AG08395 (cell line): Measurements from ENCODE around the gene TATDN3.
"Not testable (repeated sequence)": the region's sequence is repeated elsewhere in the genome, so short reads cannot be mapped to it uniquely, and the experiment has no call there.

Experiments used
- DNase-seq: peaks from one replicate; pipeline ENCODE4 v3.0.0; 2012; ENCODE audit warnings: mixed read lengths, low spot score

TATDN3 gene

DNA sequence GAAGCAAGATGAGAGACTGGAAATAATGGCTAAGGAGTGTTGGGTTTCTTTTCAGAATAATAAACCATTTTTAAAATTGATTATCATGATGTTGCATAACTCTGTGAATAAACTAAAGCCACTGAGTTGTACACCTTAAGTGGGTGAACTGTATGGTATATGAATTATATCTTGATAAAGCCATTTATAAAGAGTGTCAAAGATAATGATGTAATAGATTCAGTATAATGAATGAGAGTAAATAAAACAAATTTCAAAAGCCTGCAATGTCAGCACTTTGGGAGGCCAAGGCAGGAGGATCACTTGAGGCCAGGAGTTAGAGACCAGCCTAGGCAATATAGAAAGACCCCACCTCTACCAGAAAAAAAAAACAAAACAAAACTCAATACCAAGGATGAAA, 16.5 kb upstream of the TATDN3 start:
- no peak for DNase-seq

DNA sequence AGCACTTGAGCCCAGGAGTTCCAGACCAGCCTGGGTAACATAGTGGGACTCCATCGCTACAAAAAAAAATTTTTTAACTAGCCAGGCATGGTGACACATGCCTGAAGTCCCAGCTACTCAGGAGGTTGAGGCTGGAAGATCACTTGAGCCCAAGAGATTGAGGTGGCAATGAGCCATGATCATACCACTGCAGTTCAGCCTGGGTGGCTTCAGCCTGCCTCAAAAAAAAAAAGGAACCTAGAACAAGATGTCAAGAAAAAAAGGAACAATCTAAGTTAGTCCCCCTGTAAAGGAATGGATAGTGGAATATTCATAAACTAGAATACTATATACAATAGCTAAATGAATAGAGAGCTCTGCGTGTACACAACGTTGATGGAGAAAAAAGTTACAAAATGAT, 14.5 kb upstream of the TATDN3 start:
- DNase-seq, result no peak

DNA sequence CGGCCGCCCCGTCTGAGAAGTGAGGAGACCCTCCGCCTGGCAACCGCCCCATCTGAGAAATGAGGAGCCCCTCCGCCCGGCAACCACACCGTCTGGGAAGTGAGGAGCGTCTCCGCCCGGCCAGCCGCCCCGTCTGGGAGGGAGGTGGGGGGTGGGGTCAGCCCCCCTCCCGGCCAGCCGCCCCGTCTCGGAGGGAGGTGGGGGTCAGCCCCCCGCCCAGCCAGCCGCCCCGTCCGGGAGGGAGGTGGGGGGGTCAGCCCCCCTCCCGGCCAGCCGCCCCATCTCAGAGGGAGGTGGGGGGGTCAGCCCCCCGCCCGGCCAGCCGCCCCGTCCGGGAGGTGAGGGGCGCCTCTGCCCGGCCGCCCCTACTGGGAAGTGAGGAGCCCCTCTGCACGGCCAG, 12.6 kb upstream of the TATDN3 start:
- not testable (repeated sequence) for DNase-seq

DNA sequence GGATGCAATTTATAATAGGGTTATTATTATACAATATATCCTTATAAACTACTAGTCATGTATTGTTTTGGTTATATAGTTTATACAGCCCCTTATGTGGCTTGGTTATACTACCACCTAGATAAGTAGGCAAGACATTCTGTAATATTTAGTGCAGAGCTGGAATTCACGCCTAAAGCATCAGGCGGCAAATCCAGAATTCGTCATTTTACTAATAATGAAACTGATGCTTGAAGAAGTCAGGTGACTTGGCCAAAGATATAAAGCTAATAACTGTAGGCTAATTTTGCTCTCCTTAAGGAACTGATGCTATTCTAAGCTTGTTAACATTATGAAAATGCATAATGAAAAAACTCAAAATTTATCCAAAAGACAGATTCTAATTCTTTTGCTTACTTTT, 10.9 kb upstream of the TATDN3 start:
- no peak for DNase-seq

DNA sequence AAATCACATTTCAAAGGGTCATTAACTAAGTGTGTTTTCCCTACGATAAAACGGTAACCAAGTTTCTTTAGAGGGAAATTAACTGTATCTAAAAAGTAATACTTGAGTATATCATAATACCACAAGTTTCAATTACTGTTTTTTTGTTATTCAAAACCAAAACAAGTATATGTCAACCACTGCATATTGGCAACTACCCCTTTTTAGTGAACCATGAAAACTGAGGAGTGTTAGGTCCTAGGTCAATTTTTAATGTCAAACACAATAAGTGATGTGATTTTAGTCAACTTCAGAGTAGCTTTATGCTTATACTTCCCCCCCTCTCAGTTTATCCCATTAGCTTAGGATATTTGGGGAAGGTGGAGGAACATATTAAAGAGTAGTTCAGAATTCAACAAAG, 10.5 kb upstream of the TATDN3 start:
- DNase-seq, result no peak

DNA sequence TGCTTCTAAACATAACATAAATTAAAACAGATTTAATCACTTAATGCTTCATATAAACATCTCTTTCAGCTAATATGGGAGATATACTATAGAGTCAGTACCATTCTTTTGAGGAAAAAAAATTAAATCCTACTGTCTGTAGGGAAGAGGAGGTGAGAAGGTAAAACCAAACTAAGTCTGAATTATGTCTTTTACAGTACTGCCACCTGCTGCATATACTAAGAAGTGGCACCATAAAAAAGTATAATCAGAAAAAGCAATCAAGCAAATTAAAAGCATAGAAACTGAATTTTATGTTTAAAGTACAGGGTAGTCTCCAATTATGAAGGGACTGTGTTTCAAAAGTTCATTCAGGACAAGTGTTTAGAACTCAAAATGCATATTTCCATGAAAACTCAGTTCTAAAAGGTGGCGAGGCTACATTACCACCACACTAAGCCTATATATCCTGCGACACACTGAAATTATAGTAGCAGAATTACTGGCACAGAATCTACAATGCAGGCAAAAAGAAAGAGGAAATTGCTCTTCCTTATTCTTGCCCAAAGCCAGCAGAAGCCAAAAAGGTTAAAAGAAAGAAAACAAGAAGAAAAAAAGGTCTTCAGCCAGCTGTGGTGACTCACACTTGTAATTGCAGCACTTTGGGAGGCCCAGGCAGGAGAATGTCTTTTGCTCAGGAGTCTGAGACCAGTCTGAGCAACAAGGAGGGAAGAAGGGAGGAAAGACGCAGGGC, 9.1 kb upstream of the TATDN3 start:
- DNase-seq, result peak; percentile 22

DNA sequence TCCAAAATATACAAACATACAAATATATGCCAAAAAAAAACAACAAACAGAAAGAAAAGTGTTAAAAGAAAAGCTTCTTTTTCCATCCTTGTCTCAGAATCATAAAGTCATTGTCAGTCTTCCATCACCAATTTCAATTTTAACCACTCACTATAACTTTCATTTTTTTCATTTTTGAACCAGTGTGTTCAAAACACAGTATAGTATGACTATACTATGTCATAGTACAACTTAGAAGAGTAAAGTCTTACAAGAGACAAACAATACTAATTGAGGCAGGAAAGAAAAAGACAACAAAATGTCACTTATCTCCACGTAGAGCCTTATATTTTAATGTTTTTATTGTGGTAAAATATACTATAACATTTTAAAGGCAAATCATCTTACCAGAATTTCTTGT, 7.7 kb upstream of the TATDN3 start:
- no peak for DNase-seq

DNA sequence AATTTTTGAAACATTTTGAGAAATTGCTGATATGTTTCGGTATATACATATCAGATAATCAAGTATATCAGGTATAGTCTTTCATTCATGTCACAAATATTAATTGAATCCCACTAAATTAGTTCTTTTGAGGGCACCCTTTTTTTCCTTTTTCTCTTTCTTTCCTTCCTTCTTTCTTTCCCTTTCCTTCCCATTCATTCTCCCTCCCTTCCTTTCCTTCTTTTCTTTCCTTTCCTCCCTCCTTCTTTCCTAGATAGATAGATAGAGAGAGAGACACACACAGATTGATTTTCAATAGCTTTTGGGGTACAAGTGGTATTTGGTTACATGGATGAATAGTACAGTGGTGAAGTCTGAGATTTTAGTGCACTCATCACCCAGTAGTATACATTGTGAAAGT, 5.8 kb upstream of the TATDN3 start:
- DNase-seq, result no peak

DNA sequence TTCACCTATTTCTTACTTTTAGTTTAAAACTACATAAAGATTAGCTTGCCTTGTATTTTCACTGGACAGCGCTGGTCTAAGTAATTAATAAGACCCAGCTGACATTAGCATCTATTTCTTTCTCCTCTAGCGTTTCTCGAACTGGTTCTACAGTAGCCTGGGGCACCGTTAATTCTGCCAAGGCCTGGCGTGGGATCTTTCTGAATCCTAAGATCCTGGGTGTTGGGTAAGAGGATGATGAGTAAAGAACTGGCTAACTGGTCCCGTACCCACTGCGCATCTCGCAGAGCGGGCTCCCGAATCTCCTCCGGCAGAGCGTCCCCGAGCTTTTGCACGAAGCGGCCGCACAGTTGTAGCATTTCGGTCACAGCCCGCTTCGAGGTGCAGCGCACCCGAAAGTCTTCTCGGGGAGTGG, 426 bp upstream of the TATDN3 start:
- peak; percentile 85 for DNase-seq

DNA sequence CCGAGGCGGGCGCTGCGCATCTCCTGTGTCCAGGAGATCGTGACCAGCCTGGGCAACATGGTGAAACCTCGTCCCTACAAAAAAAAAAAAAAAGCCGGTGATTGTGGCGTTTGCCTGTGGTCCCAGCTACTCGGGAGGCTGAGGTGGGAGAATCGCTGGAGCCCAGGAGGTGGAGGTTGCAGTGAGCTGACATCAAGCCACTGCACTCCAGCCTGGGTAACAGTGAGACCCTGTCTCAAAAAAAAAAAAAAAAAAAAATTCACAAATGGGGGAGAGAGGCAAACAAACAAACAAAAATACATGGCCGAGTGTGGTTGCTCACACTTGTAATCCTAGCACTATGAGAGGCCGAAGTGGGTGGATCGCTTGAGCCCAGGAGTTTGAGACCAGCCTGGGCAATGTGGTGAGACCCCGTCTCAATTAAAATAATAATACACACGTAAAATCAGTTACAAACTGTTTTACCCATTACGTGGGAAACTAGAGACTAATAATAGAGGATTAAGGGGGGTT, 758 bp downstream of the TATDN3 start:
- no peak for DNase-seq

DNA sequence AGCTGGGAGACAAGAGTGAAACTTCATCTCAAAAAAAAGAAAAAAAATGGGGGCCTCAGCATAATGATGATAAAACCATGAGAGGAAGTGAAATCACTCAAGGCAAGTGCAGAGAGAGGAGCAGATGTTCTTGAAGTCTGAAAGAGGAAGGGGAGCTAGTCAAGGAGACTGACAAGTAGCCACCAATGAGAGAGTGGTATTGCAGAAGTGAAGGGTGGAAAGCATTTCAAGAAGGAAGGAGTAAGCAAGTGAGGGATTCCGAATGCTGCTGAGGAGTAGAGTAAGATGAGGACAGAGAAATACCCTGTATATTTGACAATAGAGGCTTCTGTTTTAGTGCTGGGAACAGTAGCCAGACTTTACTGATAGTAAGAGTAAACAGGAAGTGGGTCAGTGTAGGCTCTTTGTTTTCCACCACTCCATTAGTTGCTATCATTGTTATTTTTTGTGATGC, 2.9 kb downstream of the TATDN3 start:
- DNase-seq, result no peak

DNA sequence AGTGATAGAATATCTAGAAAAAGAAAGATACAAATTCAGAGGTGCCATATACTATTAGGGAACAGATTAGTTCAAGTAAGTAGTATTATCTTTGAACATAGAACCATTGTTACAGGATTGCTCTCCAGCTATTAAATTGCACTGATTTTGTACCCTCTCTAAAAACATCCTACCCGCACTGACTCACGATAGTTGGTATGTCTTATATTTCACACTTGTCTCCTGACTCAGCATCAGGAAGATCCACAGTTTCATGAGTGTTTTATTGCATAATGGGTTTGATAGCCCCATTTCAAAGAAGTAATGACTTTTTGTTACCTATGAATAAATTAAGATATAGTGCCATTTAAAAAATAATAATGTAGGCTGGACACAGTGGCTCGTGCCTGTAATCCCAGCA, 6.0 kb downstream of the TATDN3 start:
- DNase-seq, result peak; percentile 7

DNA sequence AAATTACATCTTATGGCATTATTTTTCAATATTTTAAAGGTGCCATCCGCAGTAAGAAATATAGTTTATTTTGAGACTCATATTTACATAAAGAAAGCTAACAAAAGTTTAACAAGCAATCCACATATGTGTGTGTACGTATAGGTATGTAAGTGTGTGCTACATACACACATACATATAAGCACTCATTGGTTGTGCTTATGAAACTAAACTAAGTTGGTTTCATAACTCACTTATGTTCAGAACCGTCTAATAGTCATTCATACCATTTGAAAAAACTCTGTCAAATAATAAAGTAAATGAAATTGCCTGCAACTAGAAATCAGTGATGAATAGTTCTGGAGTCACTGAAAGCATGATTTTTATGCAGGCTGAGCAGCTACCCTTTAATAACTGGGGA, 14.1 kb downstream of the TATDN3 start:
- no peak for DNase-seq

DNA sequence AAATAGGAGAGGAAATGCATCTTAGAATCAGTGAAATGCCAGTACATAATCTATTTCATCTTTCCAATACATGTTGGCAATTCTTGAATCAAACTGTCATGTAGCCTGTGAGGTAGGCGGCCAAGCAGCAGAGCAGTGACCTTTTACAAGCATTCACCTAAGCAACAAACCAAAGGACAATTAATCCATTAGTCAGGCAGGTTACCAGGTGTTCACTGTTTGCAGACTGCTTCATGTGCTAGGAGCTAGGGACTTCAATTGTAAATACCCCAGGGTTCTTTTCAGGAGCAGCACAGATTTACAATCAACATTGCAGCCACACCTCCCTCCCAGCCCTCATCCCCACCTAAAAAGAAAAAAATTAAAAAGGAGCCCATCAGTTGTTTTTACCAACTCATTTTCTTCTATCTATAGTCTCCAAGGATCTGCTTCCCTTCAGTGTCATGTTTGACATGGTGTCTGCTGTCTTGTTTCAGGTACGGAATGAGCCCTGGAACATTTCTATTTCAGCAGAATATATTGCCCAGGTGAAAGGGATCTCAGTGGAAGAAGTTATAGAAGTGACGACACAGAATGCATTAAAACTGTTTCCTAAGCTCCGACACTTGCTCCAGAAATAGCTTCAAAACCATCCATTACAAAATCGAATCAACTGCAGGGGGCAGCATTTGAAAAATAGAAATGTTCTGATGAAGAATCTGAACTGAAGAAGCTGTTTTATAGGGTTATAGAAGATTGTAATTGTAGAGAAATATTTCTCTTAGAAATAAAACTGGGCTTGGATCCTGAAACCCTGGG, 23.0 kb downstream of the TATDN3 start:
- peak; percentile 7 for DNase-seq

DNA sequence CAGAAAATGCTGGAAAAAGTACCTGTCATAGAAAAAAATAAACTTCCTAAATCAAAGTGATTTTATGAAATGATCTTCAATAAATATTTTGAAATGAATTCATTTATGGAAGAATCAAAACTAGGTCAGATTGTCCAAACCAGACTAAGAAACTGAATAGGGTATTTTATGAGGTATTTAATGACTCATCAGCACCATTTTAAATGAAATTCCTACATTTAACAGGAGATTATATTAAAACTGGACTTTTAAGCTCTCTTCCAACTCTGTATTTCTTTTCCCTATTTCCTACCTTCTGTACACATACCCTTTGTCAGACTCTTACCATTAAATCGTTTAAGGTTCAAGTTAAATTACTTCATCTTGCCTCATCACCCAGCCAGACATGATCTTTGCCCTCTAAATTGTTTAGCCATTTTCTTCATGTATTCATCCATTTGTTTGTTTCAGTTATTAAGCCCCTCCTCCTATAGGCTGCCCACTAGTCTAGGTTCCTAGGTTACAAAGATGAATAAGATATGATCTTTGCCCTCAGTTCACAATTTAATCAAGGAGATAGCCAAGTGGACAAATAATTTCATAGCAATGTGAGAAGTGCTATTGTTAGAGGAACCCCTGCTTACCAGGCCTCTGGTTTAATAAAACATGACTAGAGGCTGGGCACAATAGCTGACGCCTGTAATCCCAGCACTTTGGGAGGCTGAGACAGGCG, 25.0 kb downstream of the TATDN3 start:
- DNase-seq, result no peak

DNA sequence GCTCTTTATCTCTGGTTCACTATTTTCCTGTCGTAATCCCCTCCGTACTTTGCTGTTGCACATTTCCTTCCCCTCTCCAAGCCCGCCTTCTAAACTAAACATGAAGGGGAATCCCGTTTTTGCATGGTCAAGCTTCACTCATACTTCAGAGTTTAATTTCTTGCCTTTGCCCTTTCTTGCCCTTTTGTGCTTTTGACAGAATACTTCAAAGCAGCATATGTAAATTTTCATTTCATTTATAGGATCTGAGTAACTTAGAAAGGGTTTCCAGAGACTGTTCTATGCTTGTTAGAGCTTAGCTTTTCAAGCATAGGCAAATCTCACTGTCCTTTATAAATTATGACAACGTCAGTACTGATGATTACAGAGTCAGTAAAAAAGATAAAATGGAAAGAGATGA, 28.0 kb downstream of the TATDN3 start:
- no peak for DNase-seq

DNA sequence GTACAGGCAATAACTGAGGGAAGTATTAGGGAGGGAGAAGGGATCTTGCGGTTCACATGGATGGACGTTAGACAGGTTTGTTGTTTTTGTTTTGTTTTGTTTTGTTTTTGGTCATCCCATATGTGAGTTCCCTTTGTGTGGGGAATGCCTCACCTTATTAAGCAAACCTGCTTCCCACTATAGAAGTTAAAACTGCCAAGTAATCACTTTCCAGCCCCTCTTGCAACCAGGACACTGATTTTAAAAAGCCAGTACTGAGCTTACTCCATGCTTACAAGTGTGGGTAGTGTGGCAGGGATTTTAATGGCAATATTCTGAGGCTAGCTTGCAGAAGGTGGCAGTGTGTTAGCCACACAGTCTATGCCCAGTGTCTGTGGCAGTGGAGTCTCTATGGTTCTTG, 29.3 kb downstream of the TATDN3 start:
- no peak for DNase-seq

DNA sequence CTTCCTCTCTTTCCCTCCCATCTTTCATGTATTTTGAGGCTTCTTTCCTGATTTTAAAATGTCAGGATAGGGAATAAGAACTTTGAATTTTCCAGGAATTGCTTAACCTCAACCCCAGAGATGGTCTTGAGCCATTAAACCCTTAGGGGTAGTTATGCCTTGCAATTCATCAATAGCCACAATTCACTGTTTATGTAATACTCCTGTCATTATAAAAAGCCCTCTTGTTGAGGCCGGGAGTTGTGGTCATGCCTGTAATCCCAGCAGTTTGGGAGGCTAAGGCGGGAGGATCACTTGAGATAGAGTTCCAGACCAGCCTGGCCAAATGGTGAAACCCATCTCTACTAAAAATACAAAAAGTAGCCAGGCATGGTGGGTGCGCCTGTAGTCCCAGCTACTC, 31.3 kb downstream of the TATDN3 start:
- no peak for DNase-seq

DNA sequence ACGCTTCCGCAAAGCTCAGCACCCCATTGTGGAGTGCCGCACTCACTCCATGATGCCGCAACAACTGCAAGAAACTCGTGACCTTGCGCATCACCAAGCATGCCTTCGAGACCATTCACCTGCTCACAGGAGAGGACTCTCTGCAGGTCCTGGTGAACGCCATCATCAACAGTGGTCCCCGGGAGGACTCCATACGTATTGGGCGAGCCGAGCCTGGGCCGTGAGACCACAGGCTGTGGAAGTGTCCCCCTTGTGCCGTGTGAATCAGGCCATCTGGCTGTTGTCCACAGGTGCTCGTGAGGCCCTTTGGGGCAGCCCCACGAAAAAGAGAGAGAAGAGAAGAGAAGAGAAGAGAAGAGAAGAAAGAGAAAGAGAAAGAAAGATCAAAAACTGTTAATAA, 32.5 kb downstream of the TATDN3 start:
- no peak for DNase-seq

DNA sequence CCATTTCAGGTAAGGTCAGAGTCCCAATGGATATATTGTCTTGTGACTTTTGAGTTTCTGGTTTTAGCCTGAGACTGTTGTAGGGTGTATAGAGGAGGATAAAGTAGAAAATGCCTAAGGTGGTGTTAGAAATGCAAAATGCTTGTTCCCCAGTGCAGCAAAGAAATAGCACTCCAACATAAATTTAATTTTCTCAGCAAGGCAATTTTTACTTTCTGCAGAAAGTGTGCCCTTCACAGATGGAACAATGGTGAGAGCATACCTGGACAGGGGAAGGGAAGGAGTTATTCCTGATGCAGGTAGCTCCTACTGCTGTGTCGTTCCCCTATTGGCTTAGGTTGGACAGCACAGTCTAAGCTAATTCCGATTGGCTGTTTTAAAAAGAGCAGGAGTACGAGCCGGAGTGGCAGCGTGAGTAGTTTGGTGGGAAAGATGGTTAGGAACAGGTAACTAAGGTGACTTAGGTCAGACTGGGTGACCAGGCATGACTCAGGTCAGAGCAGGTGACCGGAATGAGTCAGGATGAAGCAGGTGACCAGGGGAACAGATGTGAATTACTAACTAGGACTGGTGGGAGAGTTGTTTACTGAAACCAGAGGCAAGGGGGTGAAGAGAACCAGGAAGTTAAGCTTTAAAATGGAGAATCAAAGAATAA, 34.2 kb downstream of the TATDN3 start:
- DNase-seq, result no peak

DNA sequence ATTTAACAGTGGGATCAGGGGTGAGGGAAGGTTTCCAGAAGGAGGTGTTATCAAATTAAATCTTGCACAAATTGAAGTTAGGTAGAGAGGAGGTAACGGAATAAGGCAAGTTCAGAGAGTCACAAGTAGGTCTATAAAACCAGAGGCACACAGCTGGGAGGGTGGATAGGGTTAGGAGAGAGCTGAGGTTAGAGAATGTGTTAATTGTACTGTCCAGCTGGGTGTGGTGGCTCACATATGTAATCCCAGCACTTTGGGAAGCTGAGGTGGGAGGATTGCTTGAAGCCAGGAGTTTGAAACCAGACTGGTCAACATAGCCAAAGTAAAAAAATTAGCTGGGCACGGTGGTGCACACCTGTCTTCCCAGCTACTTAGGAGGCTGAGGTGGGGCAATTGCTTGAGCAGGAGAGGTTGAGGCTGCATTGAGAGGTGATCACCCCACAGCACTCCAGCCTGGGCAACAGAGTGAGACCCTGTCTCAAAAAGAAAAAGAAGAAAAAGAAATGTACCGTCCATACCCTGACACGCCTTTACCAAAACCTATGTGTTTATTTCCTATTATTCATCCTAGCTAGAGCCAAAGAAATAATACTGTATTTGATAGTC, 35.6 kb downstream of the TATDN3 start:
- no peak for DNase-seq

DNA sequence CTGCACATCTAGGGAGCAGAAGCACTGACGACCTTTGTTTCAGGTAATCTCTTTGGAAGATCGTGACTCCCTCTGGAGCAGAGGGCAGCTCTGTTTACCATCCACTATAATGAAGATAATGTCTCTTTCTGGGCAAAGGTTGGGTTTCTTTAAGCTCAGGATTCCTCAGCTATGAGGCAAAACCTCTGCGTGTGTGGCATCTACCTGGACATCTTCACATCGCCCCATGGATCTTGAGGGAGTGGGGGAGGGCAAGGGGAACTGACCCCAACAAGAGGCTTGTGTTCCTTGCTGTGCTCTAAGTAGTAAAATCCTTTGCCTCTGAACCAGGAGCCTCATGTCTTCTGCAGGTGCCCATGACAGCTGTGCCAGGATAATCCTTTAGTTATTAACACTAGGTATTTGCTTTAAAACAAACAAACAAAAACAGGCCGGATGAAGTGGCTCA, 36.2 kb downstream of the TATDN3 start:
- DNase-seq, result no peak
